ENCODE results near the gene ATP5PF. TPM values are rescaled to one million over a fixed set of nuclear protein-coding genes. Genes with fewer than 3 reads are reported as not detected.
A peak's percentile ranks its signal among the peaks of the same experiment; 100 is the strongest.

Gene ATP5PF
- total and polyA plus RNA-seq, 2 experiments from 2014 or later = 127 to 751 TPM

DNA sequence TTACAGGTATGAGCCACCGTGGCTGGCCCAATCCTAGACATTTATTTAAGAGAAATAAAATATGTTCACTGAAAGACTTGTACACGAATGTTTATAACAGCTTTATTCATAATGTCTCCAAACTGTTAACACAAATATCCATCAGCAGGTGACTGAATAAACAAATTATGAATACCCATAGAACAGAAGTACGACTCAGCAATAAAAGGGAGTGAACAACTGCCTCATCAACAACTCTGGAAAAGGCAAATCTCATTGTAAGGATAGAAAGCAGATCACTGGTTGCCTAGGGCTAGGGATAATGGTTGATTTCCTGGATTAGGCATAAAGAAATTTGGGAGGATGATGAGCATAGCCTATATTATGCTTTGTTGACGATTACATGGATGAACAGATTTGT, 41.7 kb upstream of the ATP5PF start:
- Histone ChIP-seq H3K4me1 (ENCODE audit: insufficient read depth) (no peaks in the 10 kb centered on the region), H3F3A (replicated peaks; ENCODE audit: low read depth) (no peaks in the 10 kb centered on the region), H3K27ac (ENCODE audit: low read depth) (no peak overlapping the region), H3K27me3 (ENCODE audit: insufficient read depth) (no peaks in the 10 kb centered on the region), H2AFZ (0 out of 2 replicates have a peak overlapping the region, but pooled peaks have one; percentile 38), H3K4me3 (no peak overlapping the region), H4K20me1 (replicated peaks; ENCODE audit: insufficient read depth) (no peaks in the 10 kb centered on the region), H3K9me2 (ENCODE audit: insufficient read depth) (no peaks in the 10 kb centered on the region), H3K79me2 (replicated peaks; ENCODE audit: insufficient read depth) (no peaks in the 10 kb centered on the region), H3K36me3 (ENCODE audit: insufficient read depth) (no peaks in the 10 kb centered on the region), H3K4me2 (no peak overlapping the region)
- no peak overlapping the region for H3K27ac Mint-ChIP-seq
- H3K9me3 Mint-ChIP-seq = no peaks in the 10 kb centered on the region; the same call in 2 of the 3 replicates
- ATAC-seq = no peak
- no peak for DNase-seq (ENCODE audit: low spot score)
- no peaks in the 10 kb centered on the region for H3K36me3 Mint-ChIP-seq (ENCODE audit: low read depth)
- no peak overlapping the region for H3K4me3 Mint-ChIP-seq
- TF ChIP-seq NANOG (IDR thresholded peaks at IDR 0.05; ENCODE audit: borderline replicate concordance) (no peak), CREB1 (CRISPR knock-in tag; IDR thresholded peaks at IDR 0.05; ENCODE audit: low read depth) (no peak), POLR2AphosphoS5 (IDR thresholded peaks at IDR 0.05; ENCODE audit: low read depth) (no peak), CTCF (conservative IDR thresholded peaks at IDR 0.05; ENCODE audit: low read depth in 2 of 2) (no peak), ZNF114 (CRISPR knock-in tag; IDR thresholded peaks at IDR 0.05) (no peak), ZNF331 (CRISPR knock-in tag; IDR thresholded peaks at IDR 0.05; ENCODE audit: low read depth) (no peak), STAT1 (IDR thresholded peaks at IDR 0.05; ENCODE audit: unreplicated experiment) (no peak), EZH2phosphoT487 (IDR thresholded peaks at IDR 0.05; ENCODE audit: unreplicated experiment) (no peak), EZH2 (IDR thresholded peaks at IDR 0.05; ENCODE audit: low read depth, unreplicated experiment) (no peak), JUNB (IDR thresholded peaks at IDR 0.05; ENCODE audit: unreplicated experiment) (no peak)
- TF ChIP-seq, protein P1, sequence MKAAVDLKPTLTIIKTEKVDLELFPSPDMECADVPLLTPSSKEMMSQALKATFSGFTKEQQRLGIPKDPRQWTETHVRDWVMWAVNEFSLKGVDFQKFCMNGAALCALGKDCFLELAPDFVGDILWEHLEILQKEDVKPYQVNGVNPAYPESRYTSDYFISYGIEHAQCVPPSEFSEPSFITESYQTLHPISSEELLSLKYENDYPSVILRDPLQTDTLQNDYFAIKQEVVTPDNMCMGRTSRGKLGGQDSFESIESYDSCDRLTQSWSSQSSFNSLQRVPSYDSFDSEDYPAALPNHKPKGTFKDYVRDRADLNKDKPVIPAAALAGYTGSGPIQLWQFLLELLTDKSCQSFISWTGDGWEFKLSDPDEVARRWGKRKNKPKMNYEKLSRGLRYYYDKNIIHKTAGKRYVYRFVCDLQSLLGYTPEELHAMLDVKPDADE (IDR thresholded peaks at IDR 0.05) = no peak
- TF ChIP-seq, protein P2, sequence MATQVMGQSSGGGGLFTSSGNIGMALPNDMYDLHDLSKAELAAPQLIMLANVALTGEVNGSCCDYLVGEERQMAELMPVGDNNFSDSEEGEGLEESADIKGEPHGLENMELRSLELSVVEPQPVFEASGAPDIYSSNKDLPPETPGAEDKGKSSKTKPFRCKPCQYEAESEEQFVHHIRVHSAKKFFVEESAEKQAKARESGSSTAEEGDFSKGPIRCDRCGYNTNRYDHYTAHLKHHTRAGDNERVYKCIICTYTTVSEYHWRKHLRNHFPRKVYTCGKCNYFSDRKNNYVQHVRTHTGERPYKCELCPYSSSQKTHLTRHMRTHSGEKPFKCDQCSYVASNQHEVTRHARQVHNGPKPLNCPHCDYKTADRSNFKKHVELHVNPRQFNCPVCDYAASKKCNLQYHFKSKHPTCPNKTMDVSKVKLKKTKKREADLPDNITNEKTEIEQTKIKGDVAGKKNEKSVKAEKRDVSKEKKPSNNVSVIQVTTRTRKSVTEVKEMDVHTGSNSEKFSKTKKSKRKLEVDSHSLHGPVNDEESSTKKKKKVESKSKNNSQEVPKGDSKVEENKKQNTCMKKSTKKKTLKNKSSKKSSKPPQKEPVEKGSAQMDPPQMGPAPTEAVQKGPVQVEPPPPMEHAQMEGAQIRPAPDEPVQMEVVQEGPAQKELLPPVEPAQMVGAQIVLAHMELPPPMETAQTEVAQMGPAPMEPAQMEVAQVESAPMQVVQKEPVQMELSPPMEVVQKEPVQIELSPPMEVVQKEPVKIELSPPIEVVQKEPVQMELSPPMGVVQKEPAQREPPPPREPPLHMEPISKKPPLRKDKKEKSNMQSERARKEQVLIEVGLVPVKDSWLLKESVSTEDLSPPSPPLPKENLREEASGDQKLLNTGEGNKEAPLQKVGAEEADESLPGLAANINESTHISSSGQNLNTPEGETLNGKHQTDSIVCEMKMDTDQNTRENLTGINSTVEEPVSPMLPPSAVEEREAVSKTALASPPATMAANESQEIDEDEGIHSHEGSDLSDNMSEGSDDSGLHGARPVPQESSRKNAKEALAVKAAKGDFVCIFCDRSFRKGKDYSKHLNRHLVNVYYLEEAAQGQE (IDR thresholded peaks at IDR 0.05; ENCODE audit: unreplicated experiment) = no peak
- TF ChIP-seq, protein P3, sequence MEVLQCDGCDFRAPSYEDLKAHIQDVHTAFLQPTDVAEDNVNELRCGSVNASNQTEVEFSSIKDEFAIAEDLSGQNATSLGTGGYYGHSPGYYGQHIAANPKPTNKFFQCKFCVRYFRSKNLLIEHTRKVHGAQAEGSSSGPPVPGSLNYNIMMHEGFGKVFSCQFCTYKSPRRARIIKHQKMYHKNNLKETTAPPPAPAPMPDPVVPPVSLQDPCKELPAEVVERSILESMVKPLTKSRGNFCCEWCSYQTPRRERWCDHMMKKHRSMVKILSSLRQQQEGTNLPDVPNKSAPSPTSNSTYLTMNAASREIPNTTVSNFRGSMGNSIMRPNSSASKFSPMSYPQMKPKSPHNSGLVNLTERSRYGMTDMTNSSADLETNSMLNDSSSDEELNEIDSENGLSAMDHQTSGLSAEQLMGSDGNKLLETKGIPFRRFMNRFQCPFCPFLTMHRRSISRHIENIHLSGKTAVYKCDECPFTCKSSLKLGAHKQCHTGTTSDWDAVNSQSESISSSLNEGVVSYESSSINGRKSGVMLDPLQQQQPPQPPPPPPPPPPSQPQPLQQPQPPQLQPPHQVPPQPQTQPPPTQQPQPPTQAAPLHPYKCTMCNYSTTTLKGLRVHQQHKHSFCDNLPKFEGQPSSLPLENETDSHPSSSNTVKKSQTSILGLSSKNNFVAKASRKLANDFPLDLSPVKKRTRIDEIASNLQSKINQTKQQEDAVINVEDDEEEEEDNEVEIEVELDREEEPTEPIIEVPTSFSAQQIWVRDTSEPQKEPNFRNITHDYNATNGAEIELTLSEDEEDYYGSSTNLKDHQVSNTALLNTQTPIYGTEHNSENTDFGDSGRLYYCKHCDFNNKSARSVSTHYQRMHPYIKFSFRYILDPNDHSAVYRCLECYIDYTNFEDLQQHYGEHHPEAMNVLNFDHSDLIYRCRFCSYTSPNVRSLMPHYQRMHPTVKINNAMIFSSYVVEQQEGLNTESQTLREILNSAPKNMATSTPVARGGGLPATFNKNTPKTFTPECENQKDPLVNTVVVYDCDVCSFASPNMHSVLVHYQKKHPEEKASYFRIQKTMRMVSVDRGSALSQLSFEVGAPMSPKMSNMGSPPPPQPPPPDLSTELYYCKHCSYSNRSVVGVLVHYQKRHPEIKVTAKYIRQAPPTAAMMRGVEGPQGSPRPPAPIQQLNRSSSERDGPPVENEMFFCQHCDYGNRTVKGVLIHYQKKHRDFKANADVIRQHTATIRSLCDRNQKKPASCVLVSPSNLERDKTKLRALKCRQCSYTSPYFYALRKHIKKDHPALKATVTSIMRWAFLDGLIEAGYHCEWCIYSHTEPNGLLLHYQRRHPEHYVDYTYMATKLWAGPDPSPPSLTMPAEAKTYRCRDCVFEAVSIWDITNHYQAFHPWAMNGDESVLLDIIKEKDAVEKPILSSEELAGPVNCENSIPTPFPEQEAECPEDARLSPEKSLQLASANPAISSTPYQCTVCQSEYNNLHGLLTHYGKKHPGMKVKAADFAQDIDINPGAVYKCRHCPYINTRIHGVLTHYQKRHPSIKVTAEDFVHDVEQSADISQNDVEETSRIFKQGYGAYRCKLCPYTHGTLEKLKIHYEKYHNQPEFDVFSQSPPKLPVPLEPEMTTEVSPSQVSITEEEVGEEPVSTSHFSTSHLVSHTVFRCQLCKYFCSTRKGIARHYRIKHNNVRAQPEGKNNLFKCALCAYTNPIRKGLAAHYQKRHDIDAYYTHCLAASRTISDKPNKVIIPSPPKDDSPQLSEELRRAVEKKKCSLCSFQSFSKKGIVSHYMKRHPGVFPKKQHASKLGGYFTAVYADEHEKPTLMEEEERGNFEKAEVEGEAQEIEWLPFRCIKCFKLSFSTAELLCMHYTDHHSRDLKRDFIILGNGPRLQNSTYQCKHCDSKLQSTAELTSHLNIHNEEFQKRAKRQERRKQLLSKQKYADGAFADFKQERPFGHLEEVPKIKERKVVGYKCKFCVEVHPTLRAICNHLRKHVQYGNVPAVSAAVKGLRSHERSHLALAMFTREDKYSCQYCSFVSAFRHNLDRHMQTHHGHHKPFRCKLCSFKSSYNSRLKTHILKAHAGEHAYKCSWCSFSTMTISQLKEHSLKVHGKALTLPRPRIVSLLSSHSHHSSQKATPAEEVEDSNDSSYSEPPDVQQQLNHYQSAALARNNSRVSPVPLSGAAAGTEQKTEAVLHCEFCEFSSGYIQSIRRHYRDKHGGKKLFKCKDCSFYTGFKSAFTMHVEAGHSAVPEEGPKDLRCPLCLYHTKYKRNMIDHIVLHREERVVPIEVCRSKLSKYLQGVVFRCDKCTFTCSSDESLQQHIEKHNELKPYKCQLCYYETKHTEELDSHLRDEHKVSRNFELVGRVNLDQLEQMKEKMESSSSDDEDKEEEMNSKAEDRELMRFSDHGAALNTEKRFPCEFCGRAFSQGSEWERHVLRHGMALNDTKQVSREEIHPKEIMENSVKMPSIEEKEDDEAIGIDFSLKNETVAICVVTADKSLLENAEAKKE (CRISPR knock-in tag; IDR thresholded peaks at IDR 0.05) = no peak
- H3K4me1 Mint-ChIP-seq = no peaks in the 10 kb centered on the region
- no peaks in the 10 kb centered on the region for H3K27me3 Mint-ChIP-seq (ENCODE audit: insufficient read depth, low read depth, poor library complexity)
